Islet of Langerhans (tissue), 1 donor: ENCODE measurements around the gene DNMT1.

ENCODE experiments used
- FAIRE-seq: peaks from one replicate; lab custom pipeline; 2011; peaks lifted over from hg19 to GRCh38; lab: Jason Lieb, UNC

The DNMT1 gene

DNA sequence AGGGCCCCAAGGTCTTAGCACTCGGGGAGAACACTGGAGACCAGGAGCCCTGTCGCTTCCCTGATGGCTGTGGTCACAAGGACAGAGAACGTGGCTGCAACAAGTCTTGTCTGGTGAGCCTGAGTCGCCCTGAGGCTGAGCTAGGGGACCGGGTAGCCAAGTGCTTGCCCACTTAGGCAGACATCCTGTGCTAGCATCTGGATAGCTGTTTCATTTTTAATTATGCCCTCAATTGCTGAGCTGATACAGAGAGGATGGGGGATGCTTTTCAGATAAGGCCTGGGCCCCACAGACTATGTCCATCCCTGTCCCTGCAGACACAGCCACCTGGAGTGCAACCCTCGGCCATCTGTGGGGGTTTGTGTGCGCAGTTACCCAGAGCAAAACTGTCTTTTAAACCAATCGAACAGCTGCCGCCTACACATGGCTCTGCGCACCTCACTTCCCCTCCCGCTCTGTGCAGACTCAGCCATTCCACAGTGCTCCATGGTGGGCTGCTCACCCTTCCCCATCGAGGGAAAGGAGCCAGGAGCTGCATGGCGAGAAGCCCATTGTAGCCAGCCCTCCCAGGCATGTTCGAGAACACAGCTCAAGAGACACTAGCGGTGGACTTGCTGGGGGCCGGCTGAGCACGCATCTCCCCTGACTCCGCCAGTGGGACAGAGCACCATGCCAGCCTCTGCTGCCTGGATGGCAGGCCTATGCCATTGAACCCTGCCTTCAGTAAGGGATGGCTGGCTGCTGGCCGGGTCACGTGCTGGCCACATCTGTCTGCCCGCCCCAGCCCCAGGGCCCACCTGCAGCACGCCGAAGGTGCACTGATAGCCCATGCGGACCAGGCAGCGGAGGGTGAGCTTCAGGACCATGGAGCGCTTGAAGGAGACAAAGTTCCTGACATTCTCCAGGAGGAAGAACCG, 55.6 kb downstream of the DNMT1 start:
- no peak for FAIRE-seq

DNA sequence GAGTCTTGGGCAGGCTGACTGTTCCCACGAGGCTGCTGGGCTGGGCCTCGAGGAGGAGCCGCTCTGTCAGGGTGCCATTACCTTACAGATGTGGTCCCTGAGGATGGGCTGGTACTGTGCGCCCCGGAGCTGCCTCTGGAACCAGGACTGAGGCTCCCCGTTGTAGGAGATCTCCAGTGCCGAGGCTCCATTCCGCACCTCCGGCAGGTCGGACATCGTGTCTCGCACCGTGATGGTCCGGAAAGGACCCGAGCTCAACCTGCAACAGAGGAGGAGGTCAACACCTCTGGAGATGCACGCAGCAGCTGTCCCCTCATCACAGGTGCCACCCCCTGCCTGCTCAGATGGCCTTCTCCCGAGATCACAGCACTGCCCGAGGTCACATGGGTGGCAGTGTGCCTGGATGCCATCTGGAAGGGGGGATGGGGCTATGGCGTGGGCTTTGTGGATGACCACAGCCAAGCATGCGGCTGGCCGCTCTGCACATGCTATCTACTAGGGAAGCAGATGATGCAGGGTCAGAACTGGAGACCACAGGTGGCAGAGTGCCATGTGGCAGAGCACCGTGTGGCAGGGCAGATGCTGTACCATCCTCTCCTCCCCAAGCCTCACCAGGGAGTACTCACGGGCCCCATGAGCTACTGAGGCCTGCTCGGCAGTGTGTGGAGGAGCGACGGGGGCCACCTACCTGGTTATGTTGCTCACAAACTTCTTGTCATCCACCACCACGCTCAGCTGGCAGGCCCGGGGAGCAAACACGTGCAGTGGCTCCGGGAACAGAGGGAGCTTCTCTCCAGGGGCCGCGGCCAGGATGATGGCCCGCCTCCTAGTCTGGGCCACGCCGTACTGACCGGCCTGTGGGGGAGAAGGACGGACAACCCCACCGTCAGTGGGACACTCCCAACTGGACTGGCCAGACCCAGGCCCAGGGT, 56.7 kb downstream of the DNMT1 start:
- no peak for FAIRE-seq

DNA sequence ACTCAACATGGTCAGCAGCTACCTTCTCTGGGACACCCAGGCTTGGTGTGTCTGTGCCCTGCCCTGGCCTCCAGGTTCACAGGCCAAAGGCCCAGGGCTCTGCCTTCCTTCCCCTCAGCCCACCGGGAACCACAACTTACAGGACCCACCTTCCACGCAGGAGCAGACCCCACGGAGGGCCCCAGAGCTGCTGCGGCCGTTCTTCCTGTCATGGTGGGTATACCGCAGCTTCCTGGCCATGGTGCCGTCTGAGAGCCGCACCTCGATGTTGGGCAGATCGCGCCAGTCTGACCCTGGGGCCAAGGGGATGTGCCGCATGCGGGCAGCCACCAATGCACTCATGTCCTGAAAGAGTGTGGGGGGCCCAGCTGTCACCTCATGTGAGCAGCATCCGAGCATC, 57.8 kb downstream of the DNMT1 start:
- FAIRE-seq: no peak

DNA sequence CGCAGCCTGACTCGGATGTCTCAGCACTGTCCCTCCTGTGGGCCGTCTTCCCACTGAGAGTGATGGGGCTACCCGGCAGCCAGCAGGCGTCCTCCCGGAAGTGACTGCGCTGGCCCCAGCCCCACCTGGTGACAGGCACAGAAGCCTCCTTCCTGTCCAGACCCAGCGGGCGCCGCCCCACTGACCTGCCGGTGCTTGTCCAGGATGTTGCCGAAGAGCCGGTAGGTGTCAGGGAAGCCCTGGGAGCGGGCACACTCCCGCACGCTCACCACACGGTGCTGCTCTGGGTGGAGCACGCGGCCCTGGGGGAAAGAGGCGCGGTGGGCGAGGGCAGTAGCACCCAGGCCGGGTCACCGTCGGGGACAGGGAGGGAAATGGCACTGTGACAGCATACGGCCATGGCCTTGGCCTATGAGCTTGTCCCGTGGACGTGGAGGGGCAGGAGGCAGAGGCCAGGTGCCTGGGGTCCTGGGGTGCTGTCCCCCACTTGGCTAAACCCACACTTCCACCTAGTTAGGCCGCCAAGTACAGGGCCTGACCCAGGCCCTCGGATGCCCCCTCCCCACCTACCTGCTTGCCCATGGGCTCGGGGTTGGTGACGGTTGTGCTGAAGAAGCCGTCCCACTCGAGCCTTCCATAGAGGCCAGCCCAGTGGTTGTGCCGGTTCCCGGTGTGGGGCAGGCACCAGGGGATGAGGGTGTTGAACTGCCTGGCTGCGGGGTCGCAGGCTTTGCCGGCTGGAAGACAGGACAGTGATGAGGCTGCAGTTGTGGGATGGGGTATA, 59.0 kb downstream of the DNMT1 start:
- FAIRE-seq: no peak

DNA sequence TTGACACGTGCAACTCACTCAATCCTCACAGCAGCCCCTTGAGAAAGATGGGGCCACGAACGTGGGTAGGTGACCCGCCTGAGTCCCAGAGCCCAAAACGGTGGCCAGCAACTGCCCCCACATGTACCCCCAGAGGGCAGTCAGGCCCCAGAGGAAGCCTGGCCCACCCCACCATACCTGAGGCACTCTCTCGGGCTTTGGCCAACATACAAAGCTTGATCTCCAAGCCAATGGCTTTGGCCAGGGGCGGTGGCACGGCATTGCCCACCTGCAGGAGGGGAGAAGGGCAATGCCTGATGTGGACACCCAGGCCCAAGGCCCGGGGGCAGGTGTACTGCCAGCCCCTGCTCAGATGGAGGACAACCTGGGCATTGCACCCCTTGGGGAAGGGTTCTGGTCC, 60.7 kb downstream of the DNMT1 start:
- FAIRE-seq: no peak

DNA sequence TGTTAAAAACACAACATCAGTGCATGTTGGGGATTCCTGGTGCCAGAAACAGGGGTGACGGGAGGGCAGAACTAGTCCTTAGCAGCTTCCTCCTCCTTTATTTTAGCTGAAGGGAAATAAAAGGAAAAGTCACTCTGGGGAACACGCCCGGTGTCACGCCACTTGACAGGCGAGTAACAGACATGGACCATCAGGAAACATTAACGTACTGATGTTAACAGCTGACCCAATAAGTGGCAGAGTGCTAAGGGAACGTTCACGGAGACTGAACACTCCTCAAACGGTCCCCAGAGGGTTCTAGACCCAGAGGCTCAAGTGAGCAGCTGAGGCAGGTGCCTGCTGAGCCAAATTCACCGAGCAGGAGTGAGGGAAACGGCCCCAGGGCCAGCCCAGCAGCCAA, 61.2 kb downstream of the DNMT1 start:
- FAIRE-seq: no peak

DNA sequence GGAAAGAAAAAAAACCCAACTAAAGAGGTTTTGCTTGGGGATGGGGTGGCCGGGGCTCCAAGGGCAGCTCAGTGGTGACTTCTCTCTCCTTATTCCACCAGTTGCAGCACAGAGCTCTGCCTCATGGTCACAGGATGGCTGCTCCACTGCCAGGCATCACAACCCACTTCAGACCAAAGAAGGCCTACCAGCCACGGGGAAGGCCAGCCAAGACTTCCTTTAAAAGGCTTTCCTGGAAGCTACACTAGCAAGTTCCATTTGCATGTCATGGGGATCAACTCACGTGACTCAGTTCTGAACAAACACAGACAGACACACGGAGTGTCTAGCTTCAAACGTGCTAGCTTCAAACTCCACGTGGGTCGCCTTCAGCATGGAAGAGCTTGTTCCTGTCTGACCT, 61.8 kb downstream of the DNMT1 start:
- no peak for FAIRE-seq

DNA sequence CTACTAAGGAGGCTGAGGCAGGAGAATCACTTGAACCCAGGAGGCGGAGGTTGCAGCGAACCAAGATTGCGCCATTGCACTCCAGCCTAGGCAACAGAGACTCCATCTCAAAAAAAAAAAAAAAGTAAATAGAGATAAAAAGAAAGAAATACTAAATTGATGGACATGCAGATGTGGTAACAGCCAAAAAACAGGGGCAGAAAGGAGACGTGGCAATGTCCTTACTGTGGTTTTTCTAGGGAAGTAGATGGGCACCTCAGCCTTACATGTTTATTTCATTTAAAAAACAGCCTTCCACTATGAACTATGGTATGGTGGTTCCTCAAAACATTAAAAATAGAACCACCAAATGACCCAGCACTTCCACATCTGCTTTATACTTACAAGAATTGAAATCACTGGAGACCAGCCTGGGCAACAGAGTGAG, 68.5 kb downstream of the DNMT1 start:
- FAIRE-seq: no peak

DNA sequence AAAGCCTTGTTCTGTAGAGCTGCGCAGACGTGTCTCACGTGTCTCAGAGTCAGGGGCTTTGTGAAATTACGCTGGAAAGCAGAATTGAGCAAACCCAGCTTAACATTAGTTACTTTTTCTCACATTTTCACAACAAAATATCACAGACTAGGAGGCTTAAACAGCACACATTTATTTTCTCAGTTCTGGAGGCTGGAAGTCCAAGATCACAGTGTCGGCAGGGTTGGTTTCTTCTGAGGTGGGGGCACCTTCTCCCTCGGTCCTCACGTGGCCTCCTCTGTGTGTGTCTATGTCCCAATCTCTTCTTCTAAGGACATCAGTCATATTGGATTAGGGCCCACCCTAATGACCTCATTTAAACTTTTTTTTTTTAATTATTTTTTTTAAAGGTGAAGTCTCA, 70.3 kb downstream of the DNMT1 start:
- no peak for FAIRE-seq

DNA sequence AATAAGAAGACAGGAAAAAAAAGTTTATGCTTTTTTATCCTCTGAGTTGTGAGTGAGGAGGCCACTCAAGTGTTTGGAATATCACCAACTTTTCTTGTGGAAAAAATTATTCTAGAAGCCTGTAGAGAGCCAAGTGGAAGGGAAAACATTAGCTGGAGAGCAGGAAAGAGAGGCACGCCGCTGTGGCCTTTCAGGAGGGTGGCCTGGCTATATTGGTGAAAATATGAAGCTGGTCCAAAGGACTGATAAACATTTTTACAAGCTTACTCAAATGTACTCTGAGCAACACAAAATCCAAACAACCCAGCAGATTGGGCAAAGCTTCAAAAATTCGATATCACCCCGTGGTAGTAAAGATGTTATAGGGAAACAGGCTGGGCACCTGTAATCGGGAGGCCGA, 72.7 kb downstream of the DNMT1 start:
- no peak for FAIRE-seq

DNA sequence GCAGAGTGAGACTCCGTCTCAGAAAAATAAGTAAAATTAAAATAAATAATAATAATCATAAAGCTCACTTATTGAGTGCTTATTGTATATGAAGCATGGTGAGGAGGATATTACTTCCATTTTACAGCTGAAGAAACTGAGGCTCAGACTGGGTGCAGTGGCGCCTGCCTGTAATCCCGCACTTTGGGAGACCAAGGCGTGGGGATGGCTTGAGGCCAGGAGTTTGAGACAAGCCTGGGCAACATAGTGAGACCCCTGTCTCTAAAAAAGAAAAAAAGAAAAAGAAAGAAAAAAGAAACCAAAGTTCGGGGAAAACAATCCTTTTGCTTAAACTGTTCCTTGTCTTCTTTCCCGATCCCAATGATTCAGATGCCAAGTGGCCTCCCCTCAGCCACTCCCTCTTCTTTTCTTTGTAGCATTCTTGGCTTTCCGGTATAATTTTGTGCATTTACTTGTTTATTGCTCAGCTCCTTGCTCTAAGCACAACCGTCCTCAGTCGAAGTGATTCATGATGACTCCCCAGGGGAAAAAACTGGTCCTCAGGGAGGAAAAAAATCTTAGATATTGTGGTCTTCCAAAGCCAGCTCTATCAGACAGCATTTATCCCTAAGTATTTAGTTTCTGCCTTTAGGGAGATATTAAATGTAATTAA, 74.1 kb downstream of the DNMT1 start:
- no peak for FAIRE-seq

DNA sequence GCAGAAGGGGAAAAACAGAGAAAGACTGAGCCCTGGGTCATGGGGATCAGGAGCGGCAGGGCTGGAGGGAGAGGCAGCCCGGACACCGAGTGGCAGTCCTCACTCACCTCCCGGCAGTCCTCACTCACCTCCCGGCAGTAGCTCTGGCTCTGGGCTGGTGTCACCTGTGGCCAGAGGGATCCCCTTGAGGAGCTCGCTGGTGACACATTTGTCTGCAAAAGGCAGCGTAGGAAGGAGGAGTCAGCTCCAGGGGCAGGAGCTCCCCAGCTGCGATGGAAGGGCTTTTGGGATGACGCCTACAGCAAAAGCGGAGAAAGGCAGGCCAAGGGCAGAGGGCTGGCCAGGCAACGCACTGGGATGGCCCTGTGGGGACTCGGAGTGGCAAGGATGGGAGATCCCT, 75.8 kb downstream of the DNMT1 start:
- no peak for FAIRE-seq

DNA sequence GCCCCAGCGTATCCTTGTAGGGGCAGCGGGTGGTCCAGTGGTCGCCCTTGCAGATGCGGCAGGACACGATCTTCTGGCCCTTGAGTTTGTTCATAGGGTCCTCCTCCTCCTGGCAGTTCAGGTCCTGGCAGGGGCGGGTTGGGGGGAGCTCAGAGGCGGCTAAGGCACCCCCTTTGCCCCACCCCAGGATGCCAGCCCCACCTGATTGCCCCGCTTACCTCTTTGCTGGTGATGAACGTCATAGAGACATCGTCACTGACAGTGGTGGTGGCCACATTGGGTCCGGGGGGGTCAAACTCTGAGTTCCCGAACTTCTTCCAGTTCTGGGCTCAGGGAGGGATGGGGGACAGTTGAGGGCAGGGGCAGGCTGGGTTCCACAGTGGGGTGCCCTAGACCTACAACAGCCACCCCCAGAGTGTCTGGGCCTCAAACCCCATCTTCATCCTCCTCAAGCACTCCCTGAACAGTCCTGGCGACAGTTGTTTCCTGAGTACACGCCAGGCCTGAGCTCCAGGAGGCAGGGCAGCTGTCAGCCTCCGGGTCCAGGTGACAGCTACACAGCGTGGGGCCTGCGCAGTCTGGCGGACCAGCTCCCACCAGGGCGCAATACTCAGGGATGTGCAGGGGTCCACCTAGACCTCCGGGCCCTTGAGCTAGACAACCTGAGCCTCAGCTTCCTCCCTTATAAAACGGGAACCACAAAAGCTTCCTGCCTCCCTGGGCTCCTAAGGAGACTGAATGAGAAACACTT, 77.7 kb downstream of the DNMT1 start:
- FAIRE-seq: no peak

DNA sequence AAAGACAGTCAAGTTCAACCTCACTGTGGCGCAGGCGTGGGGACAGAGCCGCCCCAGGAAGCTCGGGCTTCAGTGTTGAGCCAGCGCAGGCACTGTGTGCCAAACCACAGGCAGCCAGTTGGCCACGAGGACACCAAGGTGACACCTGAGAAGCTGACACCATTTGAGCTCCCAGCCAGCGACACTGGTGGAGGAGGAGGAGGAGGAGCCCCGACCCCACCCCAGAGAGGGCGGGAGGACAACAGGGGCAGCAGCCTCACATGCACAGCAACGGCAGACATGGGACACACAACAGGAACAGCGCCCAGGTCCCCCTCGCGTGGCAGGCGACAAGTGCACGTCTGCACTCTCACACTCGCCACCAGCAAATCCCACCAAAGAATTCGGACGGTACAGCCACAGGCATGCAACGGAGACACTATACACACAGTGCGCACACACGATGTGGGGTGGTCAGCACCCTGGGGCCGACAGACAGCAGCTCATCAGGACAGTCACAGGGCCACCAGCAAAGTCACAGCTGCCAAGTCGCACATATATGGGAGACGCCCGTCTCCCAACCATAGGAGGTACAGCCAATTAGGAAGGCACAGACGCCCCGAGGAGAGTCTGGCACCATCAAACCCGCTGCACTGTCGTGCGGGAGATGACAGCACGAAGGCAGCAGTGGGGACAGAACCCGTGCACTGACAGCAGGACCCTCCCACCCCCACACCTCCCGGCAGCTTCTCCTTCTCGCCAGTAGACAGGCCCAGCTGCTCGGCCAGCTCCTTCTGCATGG, 78.5 kb downstream of the DNMT1 start:
- no peak for FAIRE-seq

DNA sequence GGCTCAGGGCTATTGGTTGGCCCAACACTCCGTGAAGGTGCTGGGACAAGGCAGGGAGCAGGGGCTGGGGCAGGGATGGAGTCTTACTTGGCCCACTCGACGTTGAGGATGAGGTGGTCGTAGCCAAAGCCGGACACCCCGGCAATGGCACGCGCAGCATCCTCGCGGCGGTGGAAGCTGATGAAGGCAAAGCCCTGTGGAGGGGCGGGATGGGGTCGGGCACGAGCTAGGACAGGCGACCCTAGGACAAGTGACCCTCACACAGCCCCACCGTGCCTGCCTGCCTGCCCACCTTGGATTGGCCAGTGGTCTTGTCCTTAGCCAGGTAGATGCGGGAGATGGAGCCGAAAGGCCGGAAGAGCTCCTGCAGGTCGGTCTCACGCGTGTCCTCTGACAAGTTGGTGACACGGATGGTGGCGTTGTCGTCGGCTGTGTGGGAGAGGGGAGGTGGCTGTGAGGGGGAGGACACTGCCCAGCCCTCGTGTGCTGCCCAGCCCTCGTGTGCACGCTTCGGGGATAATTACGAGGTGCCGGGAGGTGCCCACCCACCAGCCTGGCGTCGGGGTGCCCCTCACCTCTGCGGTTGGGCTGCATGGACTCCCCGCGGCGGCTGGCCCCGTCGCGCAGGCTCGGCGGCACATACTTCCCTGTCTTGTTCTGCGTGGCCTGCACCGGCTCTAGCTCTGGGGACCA, 79.2 kb downstream of the DNMT1 start:
- no peak for FAIRE-seq

DNA sequence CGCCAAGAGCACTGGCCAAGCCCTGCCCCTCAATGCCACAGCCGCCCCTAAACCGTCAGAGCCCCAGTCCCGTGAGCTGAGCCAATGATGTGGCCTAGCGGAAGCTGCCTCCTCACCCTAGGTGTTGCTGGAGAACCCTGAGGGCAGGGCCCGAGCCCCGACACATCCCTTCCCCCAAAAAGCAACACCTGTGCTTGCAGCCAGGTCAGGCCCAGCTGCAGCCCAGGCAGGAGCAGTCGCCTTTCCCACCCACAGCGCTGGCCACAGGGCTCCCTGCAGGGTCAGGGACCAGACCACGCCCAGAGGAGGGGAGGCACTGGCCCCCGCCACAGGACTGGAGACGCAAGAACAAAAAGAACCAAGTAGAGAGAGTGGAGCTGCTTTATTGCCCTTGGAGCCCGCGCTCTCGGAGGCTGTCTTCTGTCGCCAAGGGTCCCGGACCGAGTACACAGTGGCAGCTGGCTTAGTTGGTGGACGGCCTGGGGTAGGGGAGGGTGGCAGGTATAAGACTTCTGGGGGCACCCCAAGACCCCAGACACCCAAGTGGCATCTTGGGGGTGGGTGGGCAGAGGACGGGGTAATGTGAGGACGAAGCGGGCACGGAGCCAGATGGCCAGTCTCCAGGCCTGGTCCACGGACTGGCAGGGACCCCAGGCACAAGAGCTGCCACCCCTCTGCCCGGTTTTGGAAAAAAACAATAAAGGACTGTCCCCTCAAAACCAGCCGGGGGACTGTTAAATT, 79.9 kb downstream of the DNMT1 start:
- no peak for FAIRE-seq

DNA sequence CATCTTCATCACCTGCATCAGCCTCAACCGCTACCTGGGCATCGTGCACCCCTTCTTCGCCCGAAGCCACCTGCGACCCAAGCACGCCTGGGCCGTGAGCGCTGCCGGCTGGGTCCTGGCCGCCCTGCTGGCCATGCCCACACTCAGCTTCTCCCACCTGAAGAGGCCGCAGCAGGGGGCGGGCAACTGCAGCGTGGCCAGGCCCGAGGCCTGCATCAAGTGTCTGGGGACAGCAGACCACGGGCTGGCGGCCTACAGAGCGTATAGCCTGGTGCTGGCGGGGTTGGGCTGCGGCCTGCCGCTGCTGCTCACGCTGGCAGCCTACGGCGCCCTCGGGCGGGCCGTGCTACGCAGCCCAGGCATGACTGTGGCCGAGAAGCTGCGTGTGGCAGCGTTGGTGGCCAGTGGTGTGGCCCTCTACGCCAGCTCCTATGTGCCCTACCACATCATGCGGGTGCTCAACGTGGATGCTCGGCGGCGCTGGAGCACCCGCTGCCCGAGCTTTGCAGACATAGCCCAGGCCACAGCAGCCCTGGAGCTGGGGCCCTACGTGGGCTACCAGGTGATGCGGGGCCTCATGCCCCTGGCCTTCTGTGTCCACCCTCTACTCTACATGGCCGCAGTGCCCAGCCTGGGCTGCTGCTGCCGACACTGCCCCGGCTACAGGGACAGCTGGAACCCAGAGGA, 80.6 kb downstream of the DNMT1 start:
- FAIRE-seq: no peak

DNA sequence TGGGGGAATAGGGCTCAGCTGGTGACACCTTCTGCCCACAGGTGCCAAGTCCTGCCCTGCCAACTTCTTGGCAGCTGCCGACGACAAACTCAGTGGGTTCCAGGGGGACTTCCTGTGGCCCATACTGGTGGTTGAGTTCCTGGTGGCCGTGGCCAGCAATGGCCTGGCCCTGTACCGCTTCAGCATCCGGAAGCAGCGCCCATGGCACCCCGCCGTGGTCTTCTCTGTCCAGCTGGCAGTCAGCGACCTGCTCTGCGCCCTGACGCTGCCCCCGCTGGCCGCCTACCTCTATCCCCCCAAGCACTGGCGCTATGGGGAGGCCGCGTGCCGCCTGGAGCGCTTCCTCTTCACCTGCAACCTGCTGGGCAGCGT, 81.2 kb downstream of the DNMT1 start:
- no peak for FAIRE-seq
